Stimulated activated CD4-positive, alpha-beta T cell treated with anti-CD3 and anti-CD28 coated beads, Interleukin-1b, Interleukin-23, amount 100 ng/mL, for 24 hours (primary cell): ENCODE results near the gene GRIK1.

Experiments used
- DNase-seq, 4 experiments: peaks; one replicate each; pipeline ENCODE4 v3.0.0-alpha.2; 2020; ENCODE audit warnings: low read depth in 4 of 4, low spot score in 1 of 4

Gene GRIK1

GRCh38 chr21:29721221-29721620 is 218.6 kb downstream of the GRIK1 start:
- no peak for DNase-seq

GRCh38 chr21:29719521-29719920 is 220.3 kb downstream of the GRIK1 start:
- DNase-seq: no peak

- no peak for DNase-seq
These were observed 221.5 kb downstream of the GRIK1 start for GRCh38 chr21:29718081-29718815.

GRCh38 chr21:29717659-29718058 is 222.1 kb downstream of the GRIK1 start:
- DNase-seq: no peak

GRCh38 chr21:29716753-29717152 is 223.0 kb downstream of the GRIK1 start:
- no peak for DNase-seq

GRCh38 chr21:29715089-29715488 is 224.7 kb downstream of the GRIK1 start:
- DNase-seq: no peak

- no peak for DNase-seq
These were observed 227.0 kb downstream of the GRIK1 start for GRCh38 chr21:29712818-29713217.

GRCh38 chr21:29711236-29711635 is 228.6 kb downstream of the GRIK1 start:
- no peak for DNase-seq

- DNase-seq: no peak
These were observed 229.3 kb downstream of the GRIK1 start for GRCh38 chr21:29710498-29710897.

- DNase-seq: no peak
These were observed 231.4 kb downstream of the GRIK1 start for GRCh38 chr21:29708401-29708800.

- DNase-seq: no peak
These were observed 235.1 kb downstream of the GRIK1 start for GRCh38 chr21:29704719-29705118.

GRCh38 chr21:29701676-29702075 is 238.1 kb downstream of the GRIK1 start:
- no peak for DNase-seq

GRCh38 chr21:29697555-29698193 is 242.1 kb downstream of the GRIK1 start:
- DNase-seq: no peak

- no peak for DNase-seq
These were observed 242.9 kb downstream of the GRIK1 start for GRCh38 chr21:29696937-29697336.

- no peak for DNase-seq
These were observed 247.9 kb downstream of the GRIK1 start for GRCh38 chr21:29691616-29692491.

GRCh38 chr21:29689753-29690152 is 250.0 kb downstream of the GRIK1 start:
- no peak for DNase-seq

GRCh38 chr21:29684106-29684505 is 255.7 kb downstream of the GRIK1 start:
- DNase-seq: no peak

- DNase-seq: no peak
These were observed 257.0 kb downstream of the GRIK1 start for GRCh38 chr21:29682800-29683199.

GRCh38 chr21:29680273-29680672 is 259.5 kb downstream of the GRIK1 start:
- DNase-seq: no peak

- DNase-seq: no peak
These were observed 261.2 kb downstream of the GRIK1 start for GRCh38 chr21:29678626-29679025.

- DNase-seq: no peak
These were observed 262.5 kb downstream of the GRIK1 start for GRCh38 chr21:29677326-29677725.

- DNase-seq: no peak
These were observed 263.4 kb downstream of the GRIK1 start for GRCh38 chr21:29676395-29676794.
